Sigmoid colon (tissue), 4 donors: ENCODE data around the gene GLRA1.

Experiments
- CTCF ChIP-seq, 4 experiments: fragments of 450-650 bp in 3 of 4; fragments of 200-600 bp in 1 of 4; IDR thresholded peaks; one replicate each; pipeline ENCODE4 v1.5.1; 2016 to 2019; ENCODE audit warnings: antibody characterized with exemption in 4 of 4, mild to moderate bottlenecking in 3 of 4, moderate library complexity in 2 of 4
- EP300 ChIP-seq, 4 donors: sonication (generic); formaldehyde crosslinking; IDR thresholded peaks; one replicate each; pipeline ENCODE4 v1.6.1; 2017; ENCODE audit warnings: antibody characterized with exemption in 4 of 4
- POLR2A ChIP-seq, 2 donors: fragments of 450-650 bp; IDR thresholded peaks; one replicate each; pipeline ENCODE4 v1.6.1; 2016; ENCODE audit warnings: antibody characterized with exemption in 2 of 2, mild to moderate bottlenecking in 2 of 2, moderate library complexity in 2 of 2
- POLR2AphosphoS5 ChIP-seq, 4 donors: sonication (generic); formaldehyde crosslinking; IDR thresholded peaks; one replicate each; pipeline ENCODE4 v1.6.1; 2017; ENCODE audit warnings: antibody characterized with exemption in 4 of 4

GRCh38 chr5:151923866-151924476, 680 bp downstream of the GLRA1 start:
- no peak for TF ChIP-seq POLR2AphosphoS5 (IDR thresholded peaks at IDR 0.05)
- TF ChIP-seq CTCF (IDR thresholded peaks at IDR 0.05) = no peak
- no peak for TF ChIP-seq EP300 (IDR thresholded peaks at IDR 0.05)
- no peak for TF ChIP-seq POLR2A (IDR thresholded peaks at IDR 0.05)
